Mesendoderm (in vitro differentiated cells): ENCODE data around the gene REEP6.

Experiments
- DNase-seq: peaks from one replicate; pipeline ENCODE4 v3.0.0; 2013
- H2AK5ac ChIP-seq: 2 replicates; pipeline ENCODE4 v1.6.1; 2013; ENCODE audit warnings: low read length, inconsistent platforms
- H2BK120ac ChIP-seq: 2 replicates; pipeline ENCODE4 v1.6.1; 2013; ENCODE audit warnings: low read depth, mild to moderate bottlenecking, low read length, moderate library complexity, mixed read lengths
- H2BK15ac ChIP-seq: replicated peaks from 2 replicates; pipeline ENCODE4 v1.6.1; 2013; ENCODE audit warnings: low read depth, mild to moderate bottlenecking, moderate library complexity
- H2BK5ac ChIP-seq: 2 replicates; pipeline ENCODE4 v1.6.1; 2013; ENCODE audit warnings: low read length, inconsistent platforms
- H3K18ac ChIP-seq: 2 replicates; pipeline ENCODE4 v1.6.1; 2013; ENCODE audit warnings: mild to moderate bottlenecking, low read length, mixed read lengths
- H3K23ac ChIP-seq: one replicate; pipeline ENCODE4 v1.6.1; 2013; ENCODE audit warnings: low read length
- H3K27ac ChIP-seq: 2 replicates; pipeline ENCODE4 v1.5.1; 2013; ENCODE audit warnings: low read depth, mild to moderate bottlenecking, inconsistent platforms, low read length, moderate library complexity
- H3K27me3 ChIP-seq: 2 replicates; pipeline ENCODE4 v1.6.1; 2013; ENCODE audit warnings: low read length, control low read depth, mild to moderate bottlenecking, inconsistent platforms; ENCODE audit not compliant: insufficient read depth, poor library complexity
- H3K36me3 ChIP-seq: 2 replicates; pipeline ENCODE4 v1.6.1; 2013; ENCODE audit warnings: low read length, inconsistent platforms; ENCODE audit not compliant: control insufficient read depth, insufficient read depth
- H3K4ac ChIP-seq: one replicate; pipeline ENCODE4 v1.6.1; 2013; ENCODE audit warnings: low read depth, mild to moderate bottlenecking, low read length, moderate library complexity
- H3K4me1 ChIP-seq: 2 replicates; pipeline ENCODE4 v1.6.1; 2013; ENCODE audit warnings: low read depth, low read length, inconsistent platforms; ENCODE audit not compliant: control insufficient read depth
- H3K4me2 ChIP-seq: 2 replicates; pipeline ENCODE4 v1.6.1; 2013; ENCODE audit warnings: low read length
- H3K4me3 ChIP-seq: 2 replicates; pipeline ENCODE4 v1.5.1; 2013; ENCODE audit warnings: mild to moderate bottlenecking, low read length
- H3K56ac ChIP-seq: one replicate; pipeline ENCODE4 v1.6.1; 2013; ENCODE audit warnings: low read length
- H3K79me1 ChIP-seq: 2 replicates; pipeline ENCODE4 v1.6.1; 2013; ENCODE audit warnings: low read length, inconsistent platforms
- H3K79me2 ChIP-seq: 2 replicates; pipeline ENCODE4 v1.6.1; 2013; ENCODE audit warnings: mild to moderate bottlenecking, low read length; ENCODE audit not compliant: control insufficient read depth, insufficient read depth
- H3K9ac ChIP-seq: 2 replicates; pipeline ENCODE4 v1.6.1; 2013; ENCODE audit warnings: low read length, inconsistent platforms
- H4K5ac ChIP-seq: one replicate; pipeline ENCODE4 v1.6.1; 2013; ENCODE audit warnings: low read length
- H4K8ac ChIP-seq: one replicate; pipeline ENCODE4 v1.6.1; 2013; ENCODE audit warnings: low read depth, mild to moderate bottlenecking, control low read depth, low read length, moderate library complexity
- WGBS: extraction: QIAGEN DNeasy Blood & Tissue Kit; methylation state at CpG from one replicate; pipeline ENCODE4 v1.1.7; 2013; ENCODE audit warnings: low lambda C conversion rate, missing lambda C conversion rate; ENCODE audit not compliant: insufficient coverage; ENCODE audit errors: extremely low coverage; 5-methylcytosine and 5-hydroxymethylcytosine counted together

Gene REEP6

DNA sequence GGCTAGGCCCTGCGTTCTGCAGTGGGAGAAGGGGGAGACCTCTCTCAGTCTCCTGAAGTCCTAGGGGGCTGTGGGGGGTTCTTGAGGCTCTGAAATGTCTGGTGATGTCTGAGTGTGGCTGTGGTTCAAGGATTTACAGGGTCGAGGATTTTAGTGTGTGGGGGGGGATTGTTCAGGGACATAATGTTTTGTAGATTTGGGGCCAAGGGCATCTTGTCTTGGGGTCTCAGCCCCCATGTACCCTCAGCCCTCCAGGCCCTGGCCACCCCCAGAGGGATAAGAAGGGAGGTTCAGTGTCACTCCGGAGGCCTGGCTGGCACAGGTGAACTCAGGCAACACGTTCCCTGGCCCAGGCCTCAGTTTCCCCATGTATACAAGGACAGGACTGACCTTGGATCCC is 43.5 kb upstream of the REEP6 start:
- Histone ChIP-seq H3K4me1 (no peaks in the 10 kb centered on the region), H3K4ac (no peak overlapping the region), H4K8ac (no peak overlapping the region), H2BK15ac (no peak overlapping the region), H3K79me1 (no peaks in the 10 kb centered on the region), H4K5ac (no peak overlapping the region), H3K4me2 (no peak overlapping the region), H3K36me3 (no peaks in the 10 kb centered on the region), H3K4me3 (no peak overlapping the region), H3K56ac (no peak overlapping the region), H3K18ac (no peak overlapping the region), H3K9ac (no peak overlapping the region), H3K23ac (no peak overlapping the region), H3K79me2 (no peaks in the 10 kb centered on the region), H2BK120ac (no peak overlapping the region), H2AK5ac (no peak overlapping the region), H3K27me3 (peaks cover 28% of the 10 kb centered on the region), H2BK5ac (no peak overlapping the region), H3K27ac (no peak overlapping the region)
- no peak for DNase-seq
- no CpG with 5 or more reads among the region's 4 CpGs for WGBS

DNA sequence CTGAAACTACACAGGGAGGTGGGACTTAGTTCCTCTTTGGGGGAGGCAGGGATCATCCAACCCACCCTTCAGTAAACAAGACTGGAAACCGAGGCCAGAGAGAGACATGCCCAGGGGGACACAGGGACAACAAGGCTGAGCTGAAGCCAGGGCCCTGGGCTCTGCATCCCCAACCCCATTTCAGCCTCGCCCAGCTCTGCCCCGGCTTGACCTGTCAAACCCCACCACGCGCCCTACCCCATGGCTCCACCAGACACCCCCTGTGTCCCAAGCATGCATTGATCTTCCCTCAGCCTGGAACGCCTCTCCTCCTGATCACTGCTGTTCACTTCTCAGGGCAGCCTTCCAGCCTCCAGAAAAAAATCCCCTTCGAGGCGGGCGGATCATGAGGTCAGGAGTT is 43.0 kb upstream of the REEP6 start:
- no peaks in the 10 kb centered on the region for H3K79me2 ChIP-seq
- H3K9ac ChIP-seq, result no peak overlapping the region
- H2BK120ac ChIP-seq, result no peak overlapping the region
- H4K8ac ChIP-seq, result no peak overlapping the region
- H3K18ac ChIP-seq, result no peak overlapping the region
- no CpG with 5 or more reads among the region's 9 CpGs for WGBS
- no peak overlapping the region for H4K5ac ChIP-seq
- H3K56ac ChIP-seq, result no peak overlapping the region
- DNase-seq, result no peak
- H3K4me3 ChIP-seq, result no peak overlapping the region
- H2AK5ac ChIP-seq, result no peak overlapping the region
- H3K36me3 ChIP-seq, result no peaks in the 10 kb centered on the region
- H3K23ac ChIP-seq, result no peak overlapping the region
- no peak overlapping the region for H3K4me2 ChIP-seq
- no peak overlapping the region for H2BK5ac ChIP-seq
- peaks cover 28% of the 10 kb centered on the region for H3K27me3 ChIP-seq
- no peaks in the 10 kb centered on the region for H3K4me1 ChIP-seq
- no peak overlapping the region for H3K4ac ChIP-seq
- H3K27ac ChIP-seq, result no peak overlapping the region
- H2BK15ac ChIP-seq, result no peak overlapping the region
- no peaks in the 10 kb centered on the region for H3K79me1 ChIP-seq

DNA sequence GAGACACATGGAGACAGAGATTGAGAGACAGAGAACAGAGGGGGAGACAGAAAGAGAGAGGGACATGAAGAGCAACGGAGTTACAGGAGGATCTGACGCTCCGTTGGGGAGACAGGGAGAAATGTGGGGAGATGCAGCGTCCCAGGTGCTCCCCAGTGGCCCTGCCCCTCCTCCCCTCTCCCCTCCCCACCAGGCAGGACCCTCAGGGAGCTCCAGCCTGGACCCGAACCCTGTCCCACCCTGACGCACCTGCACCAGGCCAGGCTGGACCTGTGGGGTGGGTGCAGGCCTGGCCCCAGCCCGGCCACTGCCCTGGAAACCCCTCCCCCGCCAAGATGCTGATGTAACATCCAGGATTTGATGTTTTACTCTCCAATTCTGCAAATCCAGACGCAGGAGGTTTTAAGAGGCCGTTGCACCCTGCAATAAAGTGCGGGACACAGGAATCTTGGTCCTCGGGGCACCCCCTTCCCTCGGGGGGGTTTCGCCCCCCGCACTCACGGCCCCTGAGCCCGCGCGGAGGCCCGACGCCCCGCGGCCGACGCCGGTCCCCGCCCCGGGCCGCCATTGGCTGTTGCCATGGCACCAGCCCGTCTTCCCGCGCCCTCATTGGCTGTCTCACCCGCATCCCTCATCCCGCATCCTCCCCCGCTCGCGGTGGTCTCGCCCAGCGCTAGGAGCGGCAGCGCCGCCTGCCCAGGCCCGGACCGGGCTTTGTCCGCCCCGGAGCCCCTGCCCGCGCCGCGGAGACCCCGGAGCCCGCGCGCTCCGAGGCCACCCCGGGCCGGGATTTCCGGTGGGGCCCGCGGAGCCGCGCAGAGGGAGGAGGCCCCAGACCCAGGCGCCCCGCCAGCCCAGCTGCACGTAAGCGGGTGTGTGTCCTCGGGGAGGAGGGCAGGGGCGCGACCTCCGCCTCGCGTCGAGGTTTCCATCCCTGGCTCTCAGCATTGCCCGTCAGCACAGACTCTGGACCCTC is 41.2 kb upstream of the REEP6 start, which contains the start of gene APC2:
APC2 (plus strand) TSS at position 655 of the 976 bp plus-strand sequence. CDS start 2,881 bp downstream, outside the sequence.
- no peak within 1 kb of the TSS for H2BK5ac ChIP-seq
- H3K4ac ChIP-seq, result no peak within 1 kb of the TSS
- H4K8ac ChIP-seq, result no peak within 1 kb of the TSS
- H3K4me3 ChIP-seq, result no peak within 1 kb of the TSS
- peaks cover 28% of the 10 kb centered on the region for H3K27me3 ChIP-seq
- H3K79me1 ChIP-seq, result no peaks in the 10 kb centered on the region
- H3K4me1 ChIP-seq, result no peaks in the 10 kb centered on the region
- no peaks in the 10 kb centered on the region for H3K79me2 ChIP-seq
- DNase-seq, result peak; percentile 73
- H3K27ac ChIP-seq, result no peak within 1 kb of the TSS
- WGBS, result no CpG with 5 or more reads among the region's 74 CpGs
- no peak within 1 kb of the TSS for H3K4me2 ChIP-seq
- no peak within 1 kb of the TSS for H3K9ac ChIP-seq
- no peak within 1 kb of the TSS for H3K18ac ChIP-seq
- H3K56ac ChIP-seq, result no peak within 1 kb of the TSS
- no peak within 1 kb of the TSS for H2AK5ac ChIP-seq
- no peaks in the 10 kb centered on the region for H3K36me3 ChIP-seq
- H3K23ac ChIP-seq, result no peak within 1 kb of the TSS
- H2BK15ac ChIP-seq, result no peak within 1 kb of the TSS
- no peak within 1 kb of the TSS for H2BK120ac ChIP-seq
- H4K5ac ChIP-seq, result no peak within 1 kb of the TSS

DNA sequence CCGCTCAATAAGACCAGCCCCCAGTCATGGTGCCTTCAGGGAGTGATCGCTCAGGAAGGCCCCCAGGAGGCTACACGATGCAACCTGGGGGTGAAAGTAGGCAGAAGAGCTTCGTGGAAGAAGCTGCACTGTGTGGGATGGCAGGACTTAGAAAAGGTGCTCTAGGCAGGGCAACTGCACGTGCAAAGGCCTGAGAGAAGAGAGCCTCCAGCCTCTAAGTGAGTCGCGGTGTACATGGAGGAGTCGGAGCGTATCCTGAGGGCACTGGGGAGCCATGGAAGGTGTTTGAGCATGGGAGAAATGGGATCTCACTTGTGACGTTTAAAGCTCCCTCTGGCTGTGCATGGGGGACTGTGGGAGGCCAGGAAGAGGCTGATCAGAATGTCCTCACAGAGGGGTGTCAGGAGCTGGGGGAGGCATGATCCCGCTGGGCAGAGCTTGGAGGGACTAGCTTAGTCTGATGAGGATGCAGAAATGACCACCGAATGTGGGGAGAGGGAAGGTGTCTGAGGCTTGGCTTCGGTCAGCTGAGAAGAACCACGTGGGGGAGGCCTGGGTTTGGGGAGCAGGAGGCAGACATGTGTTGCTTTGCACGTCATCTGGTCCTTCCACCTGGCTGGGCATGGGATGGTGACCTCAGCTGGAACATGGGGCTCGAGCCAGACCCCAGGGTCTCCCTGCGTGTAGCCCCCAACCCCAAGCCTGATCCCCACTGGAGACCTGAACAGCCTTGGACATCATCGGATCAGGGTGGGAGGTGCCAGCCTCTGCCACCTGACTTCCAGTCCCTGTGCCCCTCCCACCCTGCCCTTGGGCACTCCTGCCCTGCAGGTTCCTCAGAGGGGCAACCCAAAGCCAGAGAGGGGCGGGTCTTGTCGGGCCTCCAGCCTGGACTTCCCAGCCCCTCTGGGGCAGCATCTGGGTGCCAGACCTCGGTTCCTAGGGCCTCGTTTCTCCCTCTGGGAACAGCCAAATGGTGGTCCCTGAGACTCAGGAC is 39.9 kb upstream of the REEP6 start:
- Histone ChIP-seq H3K4me3 (no peak overlapping the region), H3K4ac (no peak overlapping the region), H2AK5ac (no peak overlapping the region), H4K8ac (no peak overlapping the region), H2BK5ac (no peak overlapping the region), H3K79me1 (no peaks in the 10 kb centered on the region), H3K36me3 (no peaks in the 10 kb centered on the region), H3K79me2 (no peaks in the 10 kb centered on the region), H2BK15ac (no peak overlapping the region), H3K4me1 (no peaks in the 10 kb centered on the region), H3K56ac (no peak overlapping the region), H3K18ac (no peak overlapping the region), H2BK120ac (no peak overlapping the region), H3K9ac (no peak overlapping the region), H3K27ac (no peak overlapping the region), H3K4me2 (no peak overlapping the region), H3K27me3 (peaks cover 28% of the 10 kb centered on the region), H4K5ac (no peak overlapping the region), H3K23ac (no peak overlapping the region)
- no CpG with 5 or more reads among the region's 22 CpGs for WGBS
- no peak for DNase-seq

DNA sequence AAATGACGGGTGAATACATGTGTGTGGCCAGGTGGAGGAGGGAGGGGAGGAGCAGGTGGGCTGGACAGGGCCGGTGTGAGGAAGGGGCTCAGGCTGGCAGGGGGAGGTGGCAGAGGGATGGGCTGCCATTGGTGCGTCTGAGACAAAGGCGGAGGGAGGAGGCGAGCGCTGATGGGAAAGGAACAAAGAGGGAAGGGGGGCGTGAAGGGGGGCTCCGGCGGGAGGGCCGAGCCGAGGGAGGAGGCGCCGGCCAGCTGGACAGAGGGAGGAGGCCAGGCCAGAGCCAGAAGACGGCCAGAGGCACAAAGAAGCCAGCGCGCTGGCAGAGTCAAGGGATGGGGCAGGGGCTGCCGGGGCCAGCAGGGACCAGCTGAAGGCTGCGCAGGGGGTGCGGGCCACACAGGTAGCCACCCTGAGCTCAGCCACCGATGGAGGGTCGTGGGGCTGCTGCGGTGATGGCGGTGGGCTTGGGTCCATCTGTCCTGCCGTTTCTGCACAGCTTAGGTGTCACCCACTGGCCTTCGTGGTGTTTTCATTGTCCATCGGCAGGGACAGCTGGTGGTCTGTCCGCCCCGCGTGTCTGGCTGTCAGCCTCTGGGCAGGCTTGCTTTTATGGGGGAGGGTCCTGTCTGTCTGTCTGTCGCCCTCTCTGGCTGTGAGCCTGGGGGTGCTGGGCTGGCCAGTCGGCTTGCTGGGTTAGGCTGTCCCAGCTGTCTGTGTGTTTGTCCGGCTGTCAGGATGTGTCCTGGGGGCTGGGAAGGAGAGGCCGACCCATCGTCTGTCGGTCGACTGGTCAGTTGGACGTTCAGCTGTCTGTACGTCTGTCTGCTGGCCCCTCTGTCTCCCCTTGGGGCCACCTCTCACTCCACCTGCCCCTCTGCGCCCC is 38.8 kb upstream of the REEP6 start:
- no peak overlapping the region for H2BK5ac ChIP-seq
- no peak for DNase-seq
- no peak overlapping the region for H3K4me2 ChIP-seq
- WGBS, result no CpG with 5 or more reads among the region's 39 CpGs
- H3K23ac ChIP-seq, result no peak overlapping the region
- no peaks in the 10 kb centered on the region for H3K79me1 ChIP-seq
- no peak overlapping the region for H3K9ac ChIP-seq
- no peak overlapping the region for H2BK15ac ChIP-seq
- no peak overlapping the region for H4K5ac ChIP-seq
- no peak overlapping the region for H3K27ac ChIP-seq
- no peaks in the 10 kb centered on the region for H3K36me3 ChIP-seq
- no peak overlapping the region for H3K4me3 ChIP-seq
- no peak overlapping the region for H3K18ac ChIP-seq
- no peak overlapping the region for H3K56ac ChIP-seq
- H3K4ac ChIP-seq, result no peak overlapping the region
- no peak overlapping the region for H4K8ac ChIP-seq
- H2AK5ac ChIP-seq, result no peak overlapping the region
- no peaks in the 10 kb centered on the region for H3K79me2 ChIP-seq
- no peak overlapping the region for H2BK120ac ChIP-seq
- no peaks in the 10 kb centered on the region for H3K4me1 ChIP-seq
- peaks cover 24% of the 10 kb centered on the region for H3K27me3 ChIP-seq
